Upper lobe of right lung (tissue), 1 donor: Measurements from ENCODE around the gene RAB3GAP2. TPM values are rescaled to one million over a fixed set of nuclear protein-coding genes. Genes with fewer than 3 reads are reported as not detected.
"Not testable (repeated sequence)": the region's sequence is repeated elsewhere in the genome, so short reads cannot be mapped to it uniquely, and the experiment has no call there.

Experiments used
- ATAC-seq: fragments of 200-7000 bp; cut with Tn5 transposase; one replicate; pipeline ENCODE4 v1.9.1; 2020; ENCODE audit warnings: mild to moderate bottlenecking, moderate library complexity
- DNase-seq: peaks from one replicate; pipeline ENCODE4 v3.0.0-alpha.2; 2020
- H3K27ac ChIP-seq: fragments of 200-600 bp; one replicate; pipeline ENCODE4 v1.8.0; 2022
- H3K27me3 ChIP-seq: fragments of 200-600 bp; one replicate; pipeline ENCODE4 v1.8.0; 2022; ENCODE audit warnings: mild to moderate bottlenecking
- H3K36me3 ChIP-seq: fragments of 200-600 bp; one replicate; pipeline ENCODE4 v1.8.0; 2022
- H3K4me1 ChIP-seq: fragments of 200-600 bp; one replicate; pipeline ENCODE4 v1.8.0; 2022
- H3K4me3 ChIP-seq: fragments of 200-600 bp; one replicate; pipeline ENCODE4 v1.8.0; 2022; ENCODE audit warnings: mild to moderate bottlenecking
- H3K9me3 ChIP-seq: fragments of 200-600 bp; one replicate; pipeline ENCODE4 v1.8.0; 2022
- CTCF ChIP-seq: fragments of 200-600 bp; IDR thresholded peaks from one replicate; pipeline ENCODE4 v1.8.0; 2022; ENCODE audit warnings: antibody characterized with exemption
- intact Hi-C: fragments of 100-400 bp; cut with DNase I; formaldehyde crosslinking; loops from one replicate; pipeline ENCODE4 v1.11.0; 2022
- total RNA-seq: library from RNA; stranded (reverse); fragmentation: NEBNext Ultra II Directional; extraction: Animal tissue kit (Norgen Biotek cat#: 25700); gene quantifications from one replicate; pipeline ENCODE4 v1.2.1, GENCODE V29; 2021
- donor health status: DM: no; HTN: yes; CAD: no; lungs with severe emphysema.

Gene RAB3GAP2
- total RNA-seq, 1 donor from 2014 or later, result 39.2 TPM

GRCh38 chr1:220170836-220171526 is 101.3 kb downstream of the RAB3GAP2 start:
- H3K36me3 ChIP-seq, result peaks cover 65% of the 10 kb centered on the region
- ATAC-seq (no peak), DNase-seq (no peak)
- H3K4me1 ChIP-seq, result no peaks in the 10 kb centered on the region
- H3K27me3 ChIP-seq, result no peaks in the 10 kb centered on the region
- intact Hi-C loops, result no loop called here
- H3K9me3 ChIP-seq, result no peaks in the 10 kb centered on the region
- H3K4me3 ChIP-seq, result no peak overlapping the region
- TF ChIP-seq CTCF, result no peak
- no peak overlapping the region for H3K27ac ChIP-seq

DNA sequence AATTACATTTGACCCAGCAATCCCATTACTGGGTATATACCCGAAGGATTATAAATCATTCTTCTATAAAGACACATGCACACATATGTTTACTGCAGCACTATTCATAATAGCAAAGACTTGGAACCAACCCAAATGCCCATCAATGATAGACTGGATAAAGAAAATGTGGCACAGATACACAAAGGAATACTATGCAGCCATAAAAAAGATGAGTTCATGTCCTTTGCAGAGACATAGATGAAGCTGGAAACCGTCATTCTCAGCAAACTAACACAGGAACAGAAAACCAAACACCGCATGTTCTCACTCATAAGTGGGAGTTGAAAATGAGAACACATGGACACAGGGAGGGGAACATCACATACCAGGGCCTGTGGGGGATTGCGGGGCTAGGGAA is 102.4 kb downstream of the RAB3GAP2 start:
- intact Hi-C loops, H3K4me1 ChIP-seq, ATAC-seq, H3K27me3 ChIP-seq, H3K4me3 ChIP-seq, DNase-seq, H3K9me3 ChIP-seq, H3K27ac ChIP-seq: not testable (repeated sequence)
- peaks cover 75% of the 10 kb centered on the region for H3K36me3 ChIP-seq

- Histone ChIP-seq H3K36me3 (peaks cover 85% of the 10 kb centered on the region), H3K4me1 (no peaks in the 10 kb centered on the region), H3K27ac (no peak overlapping the region), H3K9me3 (no peaks in the 10 kb centered on the region), H3K27me3 (no peaks in the 10 kb centered on the region), H3K4me3 (no peak overlapping the region)
- no peak for ATAC-seq
- no peak for DNase-seq
- intact Hi-C loops, result no loop called here
- no peak for TF ChIP-seq CTCF
These were observed 105.4 kb downstream of the RAB3GAP2 start for GRCh38 chr1:220166853-220167252.

- H3K4me3 ChIP-seq, result no peak overlapping the region
- H3K36me3 ChIP-seq, result peaks cover 78% of the 10 kb centered on the region
- intact Hi-C loops, result no loop called here
- H3K27me3 ChIP-seq, result no peaks in the 10 kb centered on the region
- no peaks in the 10 kb centered on the region for H3K9me3 ChIP-seq
- DNase-seq, result no peak
- no peak overlapping the region for H3K27ac ChIP-seq
- no peaks in the 10 kb centered on the region for H3K4me1 ChIP-seq
- no peak for TF ChIP-seq CTCF
- ATAC-seq, result no peak
These were observed 107.7 kb downstream of the RAB3GAP2 start for GRCh38 chr1:220164517-220164916.

- ATAC-seq, result no peak
- no peak for TF ChIP-seq CTCF
- H3K4me3 ChIP-seq, result no peak overlapping the region
- no peak for DNase-seq
- no peaks in the 10 kb centered on the region for H3K27me3 ChIP-seq
- peaks cover 78% of the 10 kb centered on the region for H3K36me3 ChIP-seq
- intact Hi-C loops, result no loop called here
- H3K4me1 ChIP-seq, result no peaks in the 10 kb centered on the region
- no peaks in the 10 kb centered on the region for H3K9me3 ChIP-seq
- H3K27ac ChIP-seq, result no peak overlapping the region
These were observed 108.1 kb downstream of the RAB3GAP2 start for GRCh38 chr1:220164116-220164515.

DNA sequence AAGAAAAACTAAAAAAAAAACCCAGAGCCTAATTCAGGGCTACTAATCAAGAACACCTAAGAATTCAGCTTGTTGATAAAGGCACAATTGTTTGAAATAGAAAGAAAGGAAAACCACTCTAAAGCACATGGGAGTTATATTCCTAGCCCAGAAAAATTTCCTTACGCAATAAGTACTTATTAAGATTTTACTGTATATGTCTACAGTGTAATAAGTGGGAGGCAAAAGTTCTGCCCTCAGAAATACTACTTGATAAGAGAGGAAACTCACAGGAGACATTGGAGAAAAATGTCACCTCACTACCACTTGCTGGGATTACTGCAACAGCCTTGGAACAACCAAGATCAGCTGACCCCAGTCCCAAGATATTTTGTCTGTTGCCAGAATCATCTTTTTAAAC is 112.2 kb downstream of the RAB3GAP2 start:
- Histone ChIP-seq H3K9me3 (no peaks in the 10 kb centered on the region), H3K27me3 (no peaks in the 10 kb centered on the region), H3K4me3 (no peak overlapping the region), H3K27ac (no peak overlapping the region), H3K4me1 (no peaks in the 10 kb centered on the region), H3K36me3 (peaks cover 74% of the 10 kb centered on the region)
- no peak for TF ChIP-seq CTCF
- intact Hi-C loops, result no loop called here
- no peak for DNase-seq
- ATAC-seq, result no peak
